ENCODE measurements around the gene CWF19L1. TPM values are rescaled to one million over a fixed set of nuclear protein-coding genes. Genes with fewer than 3 reads are reported as not detected.

The CWF19L1 gene
- total and polyA plus RNA-seq, 2 of the 13 experiments (the other 11 are each of a cell fraction or from before 2014, with no cell fraction given): 13.6 to 42.1 TPM

- no TSS peak for BruUV-seq (replicated peaks)
- CTCF ChIA-PET (ENCODE audit: low intra/inter-chr PET ratio, low total read pairs): no interaction called here
- in situ Hi-C loops (cut with HindIII; ENCODE audit: extremely low pct_ligation_motif_present, low pct_unique_long_range_greater_than_20kb): no loop called here
- no peaks in the 10 kb centered on the region for H3K9me3 ChIP-seq (ENCODE audit: low read length)
- no peak overlapping the region for H3K27ac ChIP-seq (ENCODE audit: extremely low read length, insufficient read depth, low read length)
- peaks cover 0 to 6% of the 10 kb centered on the region in 2 experiments; a peak in 1 of 5 replicates for H3K27me3 ChIP-seq (ENCODE audit: control insufficient read depth in 1 of 2, insufficient read depth in 2 of 2, low read length in 2 of 2)
- WGBS (ENCODE audit: low lambda C conversion rate): 94% methylated on average over 2 of the region's 2 CpGs
- no peak overlapping the region for H2AFZ ChIP-seq (ENCODE audit: low read length)
- POLR2A ChIA-PET: no interaction called here
- H3K4me1 ChIP-seq (ENCODE audit: insufficient read depth, low read length): peaks cover 24% of the 10 kb centered on the region
- no peak for DNase-seq (ENCODE audit: low spot score)
- no peaks in the 10 kb centered on the region for H4K20me1 ChIP-seq (ENCODE audit: insufficient read depth, low read length)
- H3K79me2 ChIP-seq (ENCODE audit: insufficient read depth, low read length): peaks cover 19% of the 10 kb centered on the region
- no peak overlapping the region for H3K4me3 ChIP-seq (replicated peaks in 1 of 3; ENCODE audit: insufficient read depth in 1 of 3, low read depth in 2 of 3, low read length in 3 of 3)
- no peak for FAIRE-seq
- H3K36me3 ChIP-seq (replicated peaks in 1 of 2; ENCODE audit: control insufficient read depth in 1 of 2, insufficient read depth in 2 of 2, low read length in 2 of 2): peaks cover 9 to 41% of the 10 kb centered on the region in 2 experiments
- H3K4me2 ChIP-seq (ENCODE audit: low read depth, low read length): no peak overlapping the region
- ATAC-seq: no peak
- intact Hi-C loops (cut with micrococcal nuclease; ENCODE audit: unreplicated experiment): no loop called here
- H3K9ac ChIP-seq (ENCODE audit: insufficient read depth, low read depth, low read length): no peak overlapping the region
- no peak for TF ChIP-seq GMEB1 (CRISPR knock-in tag; IDR thresholded peaks at IDR 0.05; ENCODE audit: borderline replicate concordance)
- TF ChIP-seq PLSCR1 (CRISPR knock-in tag; IDR thresholded peaks at IDR 0.05; ENCODE audit: borderline replicate concordance): no peak
- no peak for TF ChIP-seq ZFY (CRISPR knock-in tag; IDR thresholded peaks at IDR 0.05)
- no peak for TF ChIP-seq BCLAF1 (IDR thresholded peaks at IDR 0.05)
- TF ChIP-seq ZNF615 (CRISPR knock-in tag; IDR thresholded peaks at IDR 0.05; ENCODE audit: borderline replicate concordance): no peak
These were observed 35.3 kb downstream of the CWF19L1 start for GRCh38 chr10:100232101-100232500.

Measured in HepG2 (cell line).